Measurements from ENCODE around the gene IGFBP7. TPM values are rescaled to one million over a fixed set of nuclear protein-coding genes. Genes with fewer than 3 reads are reported as not detected.

IGFBP7 gene
- total and polyA plus RNA-seq, 10 of the 15 experiments (the other 5 are each of a cell fraction or from before 2014, with no cell fraction given) = 0.69 to 1.9 (median 1.4) TPM; not detected in 5

DNA sequence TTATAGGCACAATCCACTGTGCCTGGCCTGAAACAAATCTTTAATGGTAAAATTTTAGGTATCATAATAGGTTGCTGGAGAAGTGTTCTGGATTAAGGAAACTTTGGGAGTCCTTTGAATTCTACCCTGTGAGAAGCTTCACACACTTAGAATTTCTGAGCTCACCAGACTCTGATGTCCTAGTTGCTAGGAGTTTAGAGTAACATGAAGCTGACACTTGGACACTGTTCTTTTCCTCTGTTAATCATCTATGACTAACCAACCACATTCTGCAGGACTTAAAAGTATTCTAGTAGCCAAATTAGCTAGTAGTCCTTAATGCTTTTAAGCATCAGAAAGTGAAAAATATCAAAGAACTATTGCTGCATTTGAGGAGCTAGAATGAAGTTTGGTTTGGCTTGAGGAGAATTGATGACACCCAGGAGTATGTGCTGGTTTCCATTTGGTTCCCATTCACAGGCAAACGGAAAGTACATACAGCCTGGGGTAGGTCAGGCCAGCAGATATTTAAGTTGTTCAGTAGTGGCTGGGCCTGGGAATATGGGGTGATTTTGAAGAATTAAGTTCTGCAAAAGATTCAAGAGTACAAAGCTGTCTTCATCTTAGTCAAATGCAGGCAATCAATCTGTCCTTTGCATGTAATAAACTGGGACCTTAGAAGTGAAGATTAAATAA lies 38.8 kb upstream of the IGFBP7 start:
- no peak for FAIRE-seq
- no peak overlapping the region for H3K4me3 ChIP-seq
- H3K9me3 ChIP-seq (replicated peaks; ENCODE audit: control insufficient read depth, insufficient read depth, low read length) = no peaks in the 10 kb centered on the region
- ChIA-PET SMC1A (ENCODE audit: uncharacterized antibody, unreplicated experiment) (interaction anchor here (0.8 kb wide), 1 partner anchor 14 kb away, joined by 3 read pairs; no protein-coding TSS in a partner anchor), CTCF (interaction anchor here (1.1 kb wide), 3 partner anchors 13 to 15 kb away, joined by 3 to 6 read pairs (median 4); no protein-coding TSS in a partner anchor), POLR2A (no interaction called here), RAD21 (ENCODE audit: unreplicated experiment) (no interaction called here)
- in situ Hi-C loops (cut with MboI) = no loop called here
- H3K79me2 ChIP-seq (ENCODE audit: control insufficient read depth, insufficient read depth, low read length) = no peaks in the 10 kb centered on the region
- ATAC-seq = no peak
- 0% methylated on average over 1 of the region's 1 CpG for WGBS (ENCODE audit: insufficient coverage, insufficient replicate concordance, low lambda C conversion rate, missing lambda C conversion rate)
- H3K27me3 ChIP-seq (replicated peaks in 1 of 2; ENCODE audit: control insufficient read depth in 2 of 2, insufficient read depth in 2 of 2, low read length in 1 of 2) = no peaks in the 10 kb centered on the region
- no peak overlapping the region for H3K27ac ChIP-seq (ENCODE audit: control insufficient read depth, insufficient read depth)
- H3K4me1 ChIP-seq (ENCODE audit: control insufficient read depth, insufficient read depth, low read length) = no peaks in the 10 kb centered on the region
- H3K36me3 ChIP-seq (ENCODE audit: control insufficient read depth in 2 of 2, insufficient read depth in 2 of 2, low read length in 1 of 2) = no peaks in the 10 kb centered on the region
- no peak for DNase-seq (ENCODE audit: low read depth, low spot score)
- no peak overlapping the region for H3K4me2 ChIP-seq (ENCODE audit: control insufficient read depth, insufficient read depth)
- no peaks in the 10 kb centered on the region for H4K20me1 ChIP-seq (ENCODE audit: control insufficient read depth, insufficient read depth)
- TF ChIP-seq MYC (IDR thresholded peaks at IDR 0.05; ENCODE audit: insufficient read depth, insufficient read length, insufficient replicate concordance, low read length, severe bottlenecking) (no peak), ZNF274 (IDR thresholded peaks at IDR 0.05; ENCODE audit: insufficient read depth, insufficient read length) (no peak), POU2F2 (IDR thresholded peaks at IDR 0.05; ENCODE audit: borderline replicate concordance, low read depth, low read length) (no peak), ZNF622 (IDR thresholded peaks at IDR 0.05) (no peak), ATF7 (IDR thresholded peaks at IDR 0.05; ENCODE audit: low read depth) (no peak), LARP7 (IDR thresholded peaks at IDR 0.05) (no peak), CBFB (IDR thresholded peaks at IDR 0.05; ENCODE audit: low read depth) (no peak)
- TF ChIP-seq, protein P1, sequence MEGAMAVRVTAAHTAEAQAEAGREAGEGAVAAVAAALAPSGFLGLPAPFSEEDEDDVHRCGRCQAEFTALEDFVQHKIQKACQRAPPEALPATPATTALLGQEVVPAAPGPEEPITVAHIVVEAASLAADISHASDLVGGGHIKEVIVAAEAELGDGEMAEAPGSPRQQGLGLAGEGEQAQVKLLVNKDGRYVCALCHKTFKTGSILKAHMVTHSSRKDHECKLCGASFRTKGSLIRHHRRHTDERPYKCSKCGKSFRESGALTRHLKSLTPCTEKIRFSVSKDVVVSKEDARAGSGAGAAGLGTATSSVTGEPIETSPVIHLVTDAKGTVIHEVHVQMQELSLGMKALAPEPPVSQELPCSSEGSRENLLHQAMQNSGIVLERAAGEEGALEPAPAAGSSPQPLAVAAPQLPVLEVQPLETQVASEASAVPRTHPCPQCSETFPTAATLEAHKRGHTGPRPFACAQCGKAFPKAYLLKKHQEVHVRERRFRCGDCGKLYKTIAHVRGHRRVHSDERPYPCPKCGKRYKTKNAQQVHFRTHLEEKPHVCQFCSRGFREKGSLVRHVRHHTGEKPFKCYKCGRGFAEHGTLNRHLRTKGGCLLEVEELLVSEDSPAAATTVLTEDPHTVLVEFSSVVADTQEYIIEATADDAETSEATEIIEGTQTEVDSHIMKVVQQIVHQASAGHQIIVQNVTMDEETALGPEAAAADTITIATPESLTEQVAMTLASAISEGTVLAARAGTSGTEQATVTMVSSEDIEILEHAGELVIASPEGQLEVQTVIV (IDR thresholded peaks at IDR 0.05; ENCODE audit: borderline replicate concordance, partially characterized antibody) = no peak
- BruUV-seq (replicated peaks) = no TSS peak
- intact Hi-C loops (cut with micrococcal nuclease; ENCODE audit: unreplicated experiment) = no loop called here
- H2AFZ ChIP-seq (ENCODE audit: control insufficient read depth, low read depth, low read length) = no peak overlapping the region
- no peak overlapping the region for H3K9ac ChIP-seq (ENCODE audit: control insufficient read depth, insufficient read depth, low read length)

Measured in GM12878 (cell line).